ENCODE data around the gene ATG13. TPM values are rescaled to one million over a fixed set of nuclear protein-coding genes. Genes with fewer than 3 reads are reported as not detected.
A peak's percentile ranks its signal among the peaks of the same experiment; 100 is the strongest.

Gene ATG13
- total RNA-seq, 1 donor from 2014 or later = 87.7 TPM

DNA sequence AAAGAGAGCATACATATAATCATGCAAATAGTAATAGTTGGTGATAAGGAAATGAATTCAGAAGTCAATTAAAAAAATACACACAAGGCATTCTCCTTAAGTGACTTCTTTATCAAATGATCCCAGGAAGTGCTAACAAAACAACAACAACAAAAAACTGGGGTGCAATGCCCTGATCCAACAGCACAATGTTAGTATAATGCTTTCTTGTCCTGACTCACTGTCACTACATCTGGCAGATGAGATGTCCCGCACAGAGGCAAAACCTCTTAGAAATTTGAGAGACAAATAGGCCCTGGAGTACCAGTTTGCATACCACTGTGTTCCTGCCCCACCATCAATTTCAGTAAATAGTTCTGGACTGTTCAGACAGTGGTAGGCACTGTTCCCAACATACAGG is 12.6 kb upstream of the ATG13 start:
- H3K4me3 Mint-ChIP-seq (ENCODE audit: unreplicated experiment) = no peak overlapping the region
- peaks cover 1% of the 10 kb centered on the region for H3K27me3 Mint-ChIP-seq (ENCODE audit: unreplicated experiment)
- TF ChIP-seq CTCF (IDR thresholded peaks at IDR 0.05; ENCODE audit: partially characterized antibody, unreplicated experiment) = no peak
- no peaks in the 10 kb centered on the region for H3K36me3 Mint-ChIP-seq (ENCODE audit: unreplicated experiment)
- DNase-seq = no peak
- H3K9me3 Mint-ChIP-seq (ENCODE audit: unreplicated experiment) = peaks cover 1% of the 10 kb centered on the region
- no peak overlapping the region for H3K27ac Mint-ChIP-seq (ENCODE audit: unreplicated experiment)
- peaks cover 2% of the 10 kb centered on the region for H3K4me1 Mint-ChIP-seq (ENCODE audit: low read depth, unreplicated experiment)

DNA sequence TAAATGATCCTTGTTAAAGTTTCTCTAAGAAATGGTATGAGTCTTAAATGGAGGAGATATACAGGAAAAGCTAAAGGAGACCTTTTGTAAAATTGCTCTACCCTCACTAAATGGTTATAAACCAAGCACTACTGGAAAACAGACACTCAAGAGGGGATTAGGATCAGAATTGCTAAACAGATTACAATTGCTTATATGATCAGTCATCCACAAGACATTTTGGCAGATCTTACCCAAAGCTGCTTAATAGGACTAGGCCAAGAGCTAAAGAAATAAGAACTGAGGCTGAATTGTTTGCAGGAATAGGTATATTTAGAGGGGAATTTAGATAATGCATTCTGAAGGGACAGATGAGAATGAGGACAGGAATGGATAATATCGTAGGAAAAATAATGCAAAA is 9.8 kb upstream of the ATG13 start:
- no peak for DNase-seq
- TF ChIP-seq CTCF (IDR thresholded peaks at IDR 0.05; ENCODE audit: partially characterized antibody, unreplicated experiment) = no peak
- no peak overlapping the region for H3K4me3 Mint-ChIP-seq (ENCODE audit: unreplicated experiment)
- H3K36me3 Mint-ChIP-seq (ENCODE audit: unreplicated experiment) = no peaks in the 10 kb centered on the region
- H3K9me3 Mint-ChIP-seq (ENCODE audit: unreplicated experiment) = peaks cover 1% of the 10 kb centered on the region
- peaks cover 2% of the 10 kb centered on the region for H3K4me1 Mint-ChIP-seq (ENCODE audit: low read depth, unreplicated experiment)
- peak overlapping the region; percentile 28 for H3K27ac Mint-ChIP-seq (ENCODE audit: unreplicated experiment)
- peaks cover 1% of the 10 kb centered on the region for H3K27me3 Mint-ChIP-seq (ENCODE audit: unreplicated experiment)

GRCh38 chr11:46609386-46609785 is 8.0 kb upstream of the ATG13 start:
- H3K9me3 Mint-ChIP-seq (ENCODE audit: unreplicated experiment) = peaks cover 1% of the 10 kb centered on the region
- peaks cover 2% of the 10 kb centered on the region for H3K4me1 Mint-ChIP-seq (ENCODE audit: low read depth, unreplicated experiment)
- H3K27ac Mint-ChIP-seq (ENCODE audit: unreplicated experiment) = no peak overlapping the region
- no peak for TF ChIP-seq CTCF (IDR thresholded peaks at IDR 0.05; ENCODE audit: partially characterized antibody, unreplicated experiment)
- H3K27me3 Mint-ChIP-seq (ENCODE audit: unreplicated experiment) = peaks cover 1% of the 10 kb centered on the region
- H3K4me3 Mint-ChIP-seq (ENCODE audit: unreplicated experiment) = no peak overlapping the region
- no peaks in the 10 kb centered on the region for H3K36me3 Mint-ChIP-seq (ENCODE audit: unreplicated experiment)
- no peak for DNase-seq

DNA sequence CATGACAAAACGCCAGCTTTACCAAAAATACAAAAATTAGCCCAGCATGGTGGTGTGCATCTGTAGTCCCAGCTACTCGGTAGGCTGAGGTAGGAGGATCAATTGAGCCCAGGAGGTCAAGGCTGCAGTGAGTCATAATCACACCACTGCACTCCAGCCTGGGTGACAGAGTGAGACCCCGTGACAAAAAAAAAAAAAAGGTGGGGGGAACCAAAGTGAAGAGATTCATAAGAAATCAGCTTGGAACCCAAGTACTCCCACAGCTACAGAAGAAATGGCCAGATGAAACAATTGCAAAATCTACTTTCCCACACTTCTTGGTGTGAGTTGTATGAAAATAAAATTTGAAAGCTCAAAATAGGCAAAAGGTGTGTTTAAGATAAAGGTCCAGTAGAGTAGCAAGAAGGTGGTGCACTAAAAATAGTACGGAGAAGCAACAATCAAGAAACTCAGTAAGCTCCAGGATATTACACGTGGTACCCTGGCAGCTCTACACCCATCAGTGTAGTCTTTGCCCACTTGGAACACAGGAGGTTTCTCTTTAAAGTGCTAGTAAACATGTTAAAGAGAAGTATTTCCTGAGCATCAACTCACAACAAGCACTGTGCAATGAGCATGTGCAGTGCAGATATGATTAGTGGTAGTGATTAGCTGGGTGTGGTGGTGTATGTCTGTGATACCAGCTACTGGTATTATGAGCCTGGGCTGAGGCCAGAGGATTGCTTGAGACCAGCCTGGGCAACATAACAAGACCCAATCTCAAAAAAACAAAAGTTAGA is 5.6 kb upstream of the ATG13 start:
- no peaks in the 10 kb centered on the region for H3K36me3 Mint-ChIP-seq (ENCODE audit: unreplicated experiment)
- H3K27ac Mint-ChIP-seq (ENCODE audit: unreplicated experiment) = no peak overlapping the region
- peaks cover 3% of the 10 kb centered on the region for H3K9me3 Mint-ChIP-seq (ENCODE audit: unreplicated experiment)
- peaks cover 6% of the 10 kb centered on the region for H3K4me1 Mint-ChIP-seq (ENCODE audit: low read depth, unreplicated experiment)
- peaks cover 1% of the 10 kb centered on the region for H3K27me3 Mint-ChIP-seq (ENCODE audit: unreplicated experiment)
- DNase-seq = no peak
- no peak for TF ChIP-seq CTCF (IDR thresholded peaks at IDR 0.05; ENCODE audit: partially characterized antibody, unreplicated experiment)
- no peak overlapping the region for H3K4me3 Mint-ChIP-seq (ENCODE audit: unreplicated experiment)

DNA sequence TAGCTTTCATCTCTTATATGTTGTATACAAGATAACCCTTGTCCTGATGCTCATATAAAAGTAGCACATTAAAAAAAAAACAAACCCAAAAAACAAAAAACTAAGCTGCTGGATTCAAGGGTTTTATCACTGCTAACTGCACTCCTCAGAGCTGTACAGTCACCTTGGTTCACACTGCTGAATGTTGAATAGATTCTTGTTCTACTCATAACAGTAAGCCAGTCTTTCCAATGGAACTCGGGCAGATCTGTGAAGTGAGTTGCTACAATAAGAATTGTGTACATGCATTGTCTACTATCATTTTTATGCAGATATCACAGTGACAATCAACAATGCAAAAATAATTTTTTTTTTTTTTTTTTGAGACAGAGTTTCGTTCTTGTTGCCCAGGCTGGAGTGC is 5.0 kb upstream of the ATG13 start:
- no peak overlapping the region for H3K4me3 Mint-ChIP-seq (ENCODE audit: unreplicated experiment)
- no peak for TF ChIP-seq CTCF (IDR thresholded peaks at IDR 0.05; ENCODE audit: partially characterized antibody, unreplicated experiment)
- H3K27me3 Mint-ChIP-seq (ENCODE audit: unreplicated experiment) = peaks cover 1% of the 10 kb centered on the region
- DNase-seq = no peak
- H3K36me3 Mint-ChIP-seq (ENCODE audit: unreplicated experiment) = no peaks in the 10 kb centered on the region
- H3K27ac Mint-ChIP-seq (ENCODE audit: unreplicated experiment) = no peak overlapping the region
- H3K4me1 Mint-ChIP-seq (ENCODE audit: low read depth, unreplicated experiment) = peaks cover 6% of the 10 kb centered on the region
- H3K9me3 Mint-ChIP-seq (ENCODE audit: unreplicated experiment) = peaks cover 5% of the 10 kb centered on the region

All from glutamatergic neuron (in vitro differentiated cells).